ENCODE measurements around the gene FYN. TPM values are rescaled to one million over a fixed set of nuclear protein-coding genes. Genes with fewer than 3 reads are reported as not detected.
A peak's percentile ranks its signal among the peaks of the same experiment; 100 is the strongest.

The FYN gene
- total and polyA plus RNA-seq, 2 experiments from 2014 or later = 58.6 to 166 TPM

DNA sequence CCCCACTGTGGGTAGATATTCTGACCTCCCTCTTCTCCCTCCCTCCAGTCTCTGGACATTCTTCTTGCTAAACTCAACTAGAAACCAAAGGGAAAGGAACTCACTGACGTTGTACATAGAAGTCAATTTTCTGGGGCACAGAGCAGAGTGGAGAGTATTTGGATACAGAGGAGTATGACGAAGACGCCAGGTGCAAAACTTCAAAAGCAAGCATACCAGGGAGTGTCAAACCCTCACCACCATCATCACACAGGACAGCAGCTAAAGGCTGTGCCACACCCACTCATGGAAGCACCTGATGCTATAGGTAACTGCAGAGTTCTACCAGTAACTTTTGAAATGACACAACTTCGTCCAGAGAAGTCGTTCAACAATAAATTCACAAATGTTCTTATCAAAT is 64.8 kb downstream of the FYN start:
- no peak overlapping the region for H3K4me2 ChIP-seq (ENCODE audit: unreplicated experiment)
- no peak for DNase-seq
- TF ChIP-seq EZH2 (IDR thresholded peaks at IDR 0.05; ENCODE audit: insufficient read depth, poor library complexity, severe bottlenecking) (no peak), EZH2phosphoT487 (IDR thresholded peaks at IDR 0.05; ENCODE audit: insufficient read depth, low read depth) (no peak)
- H3K9ac ChIP-seq = no peak overlapping the region
- H3F3A ChIP-seq (ENCODE audit: insufficient read depth) = peaks cover 32% of the 10 kb centered on the region
- no peak overlapping the region for H3K4me3 ChIP-seq
- H2AFZ ChIP-seq = no peak overlapping the region
- 90 to 91% methylated on average over 5 of the region's 5 CpGs for WGBS, 2 experiments (ENCODE audit: low coverage in 1 of 2, low lambda C conversion rate in 2 of 2, missing lambda C conversion rate in 2 of 2)
- H3K36me3 ChIP-seq (ENCODE audit: low read depth) = 0 out of 2 replicates have a peak, but pooled peaks cover 3% of the 10 kb centered on the region
- H3K9me2 ChIP-seq (ENCODE audit: insufficient read depth) = no peaks in the 10 kb centered on the region
- no peak overlapping the region for H3K27ac ChIP-seq
- peaks cover 85% of the 10 kb centered on the region for H3K79me2 ChIP-seq (ENCODE audit: insufficient read depth)
- H3K9me3 ChIP-seq (ENCODE audit: low read depth) = no peaks in the 10 kb centered on the region
- no peaks in the 10 kb centered on the region for H4K20me1 ChIP-seq (ENCODE audit: insufficient read depth)
- in situ Hi-C loops (cut with MboI) = no loop called here
- H3K27me3 ChIP-seq (replicated peaks; ENCODE audit: insufficient read depth) = no peaks in the 10 kb centered on the region
- peaks cover 52% of the 10 kb centered on the region for H3K4me1 ChIP-seq (ENCODE audit: insufficient read depth)

DNA sequence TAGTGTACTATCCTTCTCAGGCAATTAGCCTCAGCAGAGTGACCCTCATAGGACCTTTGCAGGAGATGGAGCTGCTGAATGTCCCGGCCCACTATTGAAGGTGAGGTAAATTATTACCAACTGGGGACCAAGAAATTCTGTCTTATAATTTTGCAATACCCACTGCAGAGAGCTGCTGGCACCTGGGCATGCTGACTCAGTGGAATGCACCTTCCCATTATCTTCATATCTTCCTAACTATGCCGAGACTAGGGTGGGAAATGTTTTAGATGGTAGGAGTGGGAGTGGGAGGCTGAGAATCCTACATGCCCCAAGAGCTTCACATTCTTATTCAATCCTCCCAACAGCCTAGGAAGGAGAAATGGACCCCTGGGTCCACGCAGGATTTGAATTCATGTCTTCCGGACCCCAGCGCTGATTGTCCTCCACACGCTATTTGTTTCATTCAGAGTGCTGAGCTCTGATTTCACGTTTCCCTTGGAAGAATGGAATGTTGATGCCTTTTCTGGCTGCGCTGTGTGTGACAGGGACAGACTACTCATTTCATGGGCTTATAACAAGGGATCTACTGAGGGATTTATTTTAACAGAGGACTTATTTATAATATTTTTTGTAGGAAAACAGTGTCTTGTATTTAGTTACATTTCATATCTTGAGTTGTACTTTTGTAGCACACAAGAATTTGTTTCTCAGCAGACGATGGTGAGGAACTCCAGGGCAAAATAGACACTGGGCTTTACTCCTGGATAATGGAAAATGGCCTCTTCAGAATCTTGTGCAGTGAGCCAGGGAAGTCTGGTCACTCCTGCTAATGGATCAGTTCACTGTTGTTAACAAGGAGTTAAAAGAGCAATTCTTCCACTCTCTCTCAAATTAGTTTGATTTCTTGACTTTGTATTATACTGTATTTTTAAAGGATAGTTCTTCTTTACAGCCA is 66.4 kb downstream of the FYN start:
- Histone ChIP-seq H3K9ac (peak overlapping the region; percentile 49), H3K4me1 (ENCODE audit: insufficient read depth) (peaks cover 36% of the 10 kb centered on the region), H3K79me2 (ENCODE audit: insufficient read depth) (peaks cover 100% of the 10 kb centered on the region), H3K4me2 (ENCODE audit: unreplicated experiment) (peak overlapping the region; percentile 47), H2AFZ (no peak overlapping the region), H3K36me3 (ENCODE audit: low read depth) (0 out of 2 replicates have a peak, but pooled peaks cover 3% of the 10 kb centered on the region), H3K9me2 (ENCODE audit: insufficient read depth) (no peaks in the 10 kb centered on the region), H3K27ac (peak overlapping the region; percentile 67), H3K9me3 (ENCODE audit: low read depth) (no peaks in the 10 kb centered on the region), H3K27me3 (replicated peaks; ENCODE audit: insufficient read depth) (no peaks in the 10 kb centered on the region), H3F3A (ENCODE audit: insufficient read depth) (peaks cover 16% of the 10 kb centered on the region), H4K20me1 (ENCODE audit: insufficient read depth) (no peaks in the 10 kb centered on the region), H3K4me3 (no peak overlapping the region)
- DNase-seq = no peak
- no peak for TF ChIP-seq EZH2phosphoT487 (IDR thresholded peaks at IDR 0.05; ENCODE audit: insufficient read depth, low read depth)
- TF ChIP-seq EZH2 (IDR thresholded peaks at IDR 0.05; ENCODE audit: insufficient read depth, poor library complexity, severe bottlenecking) = no peak
- in situ Hi-C loops (cut with MboI) = no loop called here
- 85 to 87% methylated on average over 9 of the region's 9 CpGs for WGBS, 2 experiments (ENCODE audit: low coverage in 1 of 2, low lambda C conversion rate in 2 of 2, missing lambda C conversion rate in 2 of 2)

DNA sequence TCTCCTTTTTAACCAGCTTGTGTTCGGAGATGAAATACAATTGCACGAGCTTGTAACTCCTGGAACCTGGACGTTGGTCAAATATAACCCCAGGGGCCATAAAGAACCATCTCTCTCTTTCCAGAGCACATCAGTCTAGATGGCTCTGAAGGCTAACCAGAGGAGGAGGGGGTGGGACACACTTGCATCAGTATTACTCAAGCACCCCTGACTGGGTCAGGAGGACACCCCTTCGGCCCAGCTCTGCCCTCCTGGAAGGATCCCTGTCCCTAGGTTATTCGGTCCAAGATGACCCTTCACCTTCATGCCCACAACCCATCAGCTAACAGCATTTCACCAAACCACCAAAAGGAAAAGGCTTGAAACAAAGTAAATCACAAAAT is 67.1 kb downstream of the FYN start:
- H3K9ac ChIP-seq = peak overlapping the region; percentile 49
- H4K20me1 ChIP-seq (ENCODE audit: insufficient read depth) = no peaks in the 10 kb centered on the region
- peak overlapping the region; percentile 67 for H3K27ac ChIP-seq
- WGBS, 2 experiments (ENCODE audit: low coverage in 1 of 2, low lambda C conversion rate in 2 of 2, missing lambda C conversion rate in 2 of 2) = 79 to 87% methylated on average over 5 of the region's 5 CpGs
- peak overlapping the region; percentile 47 for H3K4me2 ChIP-seq (ENCODE audit: unreplicated experiment)
- peaks cover 37% of the 10 kb centered on the region for H3K4me1 ChIP-seq (ENCODE audit: insufficient read depth)
- H3K9me2 ChIP-seq (ENCODE audit: insufficient read depth) = no peaks in the 10 kb centered on the region
- H3K4me3 ChIP-seq = 0 out of 2 replicates have a peak overlapping the region, but pooled peaks have one; percentile 23
- in situ Hi-C loops (cut with MboI) = no loop called here
- TF ChIP-seq EZH2 (IDR thresholded peaks at IDR 0.05; ENCODE audit: insufficient read depth, poor library complexity, severe bottlenecking) (no peak), EZH2phosphoT487 (IDR thresholded peaks at IDR 0.05; ENCODE audit: insufficient read depth, low read depth) (no peak)
- H3K36me3 ChIP-seq (ENCODE audit: low read depth) = 0 out of 2 replicates have a peak, but pooled peaks cover 3% of the 10 kb centered on the region
- H3F3A ChIP-seq (ENCODE audit: insufficient read depth) = peaks cover 19% of the 10 kb centered on the region; the same call in 1 of the 2 replicates
- no peaks in the 10 kb centered on the region for H3K27me3 ChIP-seq (replicated peaks; ENCODE audit: insufficient read depth)
- DNase-seq = no peak
- no peaks in the 10 kb centered on the region for H3K9me3 ChIP-seq (ENCODE audit: low read depth)
- no peak overlapping the region for H2AFZ ChIP-seq
- peaks cover 100% of the 10 kb centered on the region for H3K79me2 ChIP-seq (ENCODE audit: insufficient read depth)

DNA sequence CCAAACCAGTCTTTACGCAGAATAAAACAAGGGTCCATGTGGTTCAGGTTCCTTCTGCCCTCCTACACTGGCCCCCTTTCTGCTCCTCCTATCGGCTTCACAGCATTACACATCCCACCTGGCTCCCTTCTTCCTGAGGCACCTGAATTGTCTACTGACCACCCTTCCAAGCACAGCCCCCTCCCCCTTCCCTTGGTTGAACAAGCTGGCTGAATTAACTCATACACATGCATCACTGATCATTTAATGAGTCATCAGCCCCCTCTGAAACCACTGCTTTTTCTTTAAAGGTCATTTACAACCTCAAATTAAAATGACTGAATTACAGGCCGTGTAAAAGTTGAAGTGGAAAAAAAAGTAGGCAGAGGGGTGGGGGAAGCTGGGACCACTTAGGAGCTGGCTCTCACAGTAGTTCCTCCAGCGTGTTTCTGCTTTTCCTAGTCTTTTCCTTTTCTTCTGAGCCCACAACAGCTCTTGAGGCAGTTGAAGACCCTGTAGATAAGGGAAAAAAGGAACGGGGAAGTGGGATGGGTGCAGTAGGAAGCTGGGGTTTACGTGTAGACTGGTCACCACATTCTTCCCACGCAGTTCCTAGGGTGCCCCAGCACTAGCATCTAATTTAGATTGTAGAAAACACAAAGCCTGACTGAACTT is 67.6 kb downstream of the FYN start:
- Histone ChIP-seq H3K27me3 (replicated peaks; ENCODE audit: insufficient read depth) (no peaks in the 10 kb centered on the region), H3F3A (ENCODE audit: insufficient read depth) (peaks cover 24% of the 10 kb centered on the region), H3K4me3 (0 out of 2 replicates have a peak overlapping the region, but pooled peaks have one; percentile 23), H3K9ac (peak overlapping the region; percentile 49), H2AFZ (no peak overlapping the region), H3K4me2 (ENCODE audit: unreplicated experiment) (peak overlapping the region; percentile 47), H3K36me3 (ENCODE audit: low read depth) (0 out of 2 replicates have a peak, but pooled peaks cover 3% of the 10 kb centered on the region), H3K79me2 (ENCODE audit: insufficient read depth) (peaks cover 100% of the 10 kb centered on the region), H3K9me3 (ENCODE audit: low read depth) (no peaks in the 10 kb centered on the region), H4K20me1 (ENCODE audit: insufficient read depth) (no peaks in the 10 kb centered on the region), H3K4me1 (ENCODE audit: insufficient read depth) (peaks cover 42% of the 10 kb centered on the region), H3K27ac (peak overlapping the region; percentile 67), H3K9me2 (ENCODE audit: insufficient read depth) (no peaks in the 10 kb centered on the region)
- in situ Hi-C loops (cut with MboI) = no loop called here
- DNase-seq = peak; percentile 83
- WGBS, 2 experiments (ENCODE audit: low coverage in 1 of 2, low lambda C conversion rate in 2 of 2, missing lambda C conversion rate in 2 of 2) = 43 to 44% methylated on average over 7 of the region's 7 CpGs
- TF ChIP-seq EZH2phosphoT487 (IDR thresholded peaks at IDR 0.05; ENCODE audit: insufficient read depth, low read depth) = no peak
- no peak for TF ChIP-seq EZH2 (IDR thresholded peaks at IDR 0.05; ENCODE audit: insufficient read depth, poor library complexity, severe bottlenecking)
